Muscle layer of colon (tissue), 2 donors: ENCODE data around the gene SMURF2.
"Not testable (repeated sequence)": the region's sequence is repeated elsewhere in the genome, so short reads cannot be mapped to it uniquely, and the experiment has no call there.

Experiments
- H3K27ac ChIP-seq: one replicate; pipeline ENCODE4 v1.7.0; 2013; ENCODE audit warnings: low read depth, mild to moderate bottlenecking, low read length, moderate library complexity
- H3K27me3 ChIP-seq, 2 donors: one replicate each; pipeline ENCODE4 v1.7.0; 2013; ENCODE audit warnings: low read length in 2 of 2, mild to moderate bottlenecking in 2 of 2; ENCODE audit not compliant: insufficient read depth in 2 of 2, control insufficient read depth in 1 of 2
- H3K36me3 ChIP-seq: one replicate; pipeline ENCODE4 v1.7.0; 2013; ENCODE audit warnings: mild to moderate bottlenecking, low read length; ENCODE audit not compliant: insufficient read depth
- H3K4me1 ChIP-seq: one replicate; pipeline ENCODE4 v1.7.0; 2013; ENCODE audit warnings: mild to moderate bottlenecking, low read length; ENCODE audit not compliant: insufficient read depth
- H3K4me3 ChIP-seq, 2 donors: one replicate each; pipeline ENCODE4 v1.7.0; 2013; ENCODE audit warnings: low read length in 2 of 2, low read depth in 1 of 2, mild to moderate bottlenecking in 1 of 2, moderate library complexity in 1 of 2
- H3K9ac ChIP-seq: one replicate; pipeline ENCODE4 v1.7.0; 2013; ENCODE audit warnings: low read length
- H3K9me3 ChIP-seq: one replicate; pipeline ENCODE4 v1.7.0; 2013; ENCODE audit warnings: mild to moderate bottlenecking, low read length
- donor health status: abdominal sarcoma.
- donor health status: Adenocarcinoma of cecum.

The SMURF2 gene

DNA sequence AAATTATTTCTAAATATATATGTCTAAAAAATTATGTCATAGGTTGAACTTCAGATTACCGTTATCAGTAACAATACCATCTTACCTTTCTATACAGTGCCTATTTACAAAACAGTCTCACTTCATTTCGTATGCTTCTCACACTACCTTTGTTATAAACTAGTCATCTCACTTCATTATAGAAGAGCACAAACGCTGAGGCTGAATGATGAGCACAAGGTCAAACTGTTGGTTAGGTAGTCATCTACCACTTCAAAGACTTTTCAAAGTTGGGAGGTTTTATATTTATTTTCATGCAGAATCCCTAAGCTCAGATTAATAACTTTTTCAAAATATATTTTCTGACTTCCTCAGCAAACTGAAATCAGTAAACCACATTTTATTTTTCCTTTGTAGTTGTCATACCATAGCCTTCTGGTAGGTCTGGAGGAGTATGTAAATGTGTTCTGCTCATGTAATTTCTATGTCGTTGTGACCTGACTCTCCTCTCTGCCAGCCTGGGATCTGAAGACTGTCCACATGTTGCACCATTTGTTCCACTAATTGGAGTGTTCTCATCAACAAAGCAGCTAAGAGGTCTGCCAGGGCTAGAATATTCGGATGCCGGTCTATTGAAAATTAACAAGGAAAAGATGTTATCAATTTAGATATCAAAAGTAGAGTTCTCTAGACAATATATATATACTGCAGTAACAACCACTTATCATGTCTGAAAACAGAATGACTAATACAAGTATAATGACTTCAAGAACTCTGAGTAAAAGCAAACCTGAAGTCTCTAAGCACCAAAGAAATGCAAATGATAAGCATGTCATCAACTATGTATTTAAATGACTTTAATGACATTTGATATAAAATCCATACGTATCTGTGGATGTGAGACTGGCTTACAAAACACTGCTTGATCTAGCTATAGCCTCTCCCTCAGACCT is 81.5 kb downstream of the SMURF2 start:
- H3K27ac ChIP-seq, result no peak overlapping the region

DNA sequence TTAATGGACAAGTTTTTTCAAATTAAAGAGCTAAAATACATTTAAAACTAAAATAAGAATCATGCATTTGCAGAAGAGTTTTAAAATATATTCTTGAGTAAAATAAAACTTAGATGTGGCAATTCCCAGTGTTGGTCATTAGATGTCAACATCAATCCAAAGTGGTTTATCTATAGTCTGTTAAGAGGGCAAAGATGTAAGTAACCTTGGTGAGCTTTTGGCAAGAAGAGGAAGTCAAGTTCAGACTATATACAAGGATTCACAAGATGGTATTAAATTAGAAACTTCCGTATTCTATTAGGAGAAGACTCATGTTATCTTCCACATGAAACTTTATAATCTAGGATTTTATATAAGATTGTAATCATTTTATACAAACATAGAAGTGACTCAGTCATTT is 82.2 kb downstream of the SMURF2 start:
- no peaks in the 10 kb centered on the region for H3K9me3 ChIP-seq
- H3K9ac ChIP-seq, result no peak overlapping the region
- no peak overlapping the region for H3K4me3 ChIP-seq
- no peak overlapping the region for H3K27ac ChIP-seq
- H3K4me1 ChIP-seq, result no peaks in the 10 kb centered on the region
- H3K27me3 ChIP-seq, result no peaks in the 10 kb centered on the region
- peaks cover 23% of the 10 kb centered on the region for H3K36me3 ChIP-seq

More for the DNA sequence above, 81.5 kb downstream of the SMURF2 start:
- H3K4me3 ChIP-seq, result no peak overlapping the region
- no peaks in the 10 kb centered on the region for H3K4me1 ChIP-seq
- H3K36me3 ChIP-seq, result peaks cover 23% of the 10 kb centered on the region
- H3K27me3 ChIP-seq, result no peaks in the 10 kb centered on the region
- H3K9me3 ChIP-seq, result no peaks in the 10 kb centered on the region
- no peak overlapping the region for H3K9ac ChIP-seq

DNA sequence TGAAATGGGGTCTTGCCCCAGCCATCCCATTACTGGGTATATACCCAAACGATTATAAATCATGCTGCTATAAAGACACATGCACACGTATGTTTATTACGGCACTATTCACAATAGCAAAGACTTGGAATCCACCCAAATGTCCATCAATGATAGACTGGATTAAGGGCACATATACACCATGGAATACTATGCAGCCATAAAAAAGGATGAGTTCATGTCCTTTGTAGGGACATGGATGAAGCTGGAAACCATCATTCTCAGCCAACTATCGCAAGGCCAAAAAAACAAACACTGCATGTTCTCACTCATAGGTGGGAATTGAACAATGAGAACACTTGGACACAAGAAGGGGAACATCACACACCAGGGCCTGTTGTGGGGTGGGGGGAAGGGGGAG is 85.1 kb downstream of the SMURF2 start:
- H3K4me1 ChIP-seq, H3K4me3 ChIP-seq, H3K27me3 ChIP-seq, H3K9me3 ChIP-seq, H3K9ac ChIP-seq, H3K27ac ChIP-seq: not testable (repeated sequence)
- H3K36me3 ChIP-seq, result peaks cover 14% of the 10 kb centered on the region

DNA sequence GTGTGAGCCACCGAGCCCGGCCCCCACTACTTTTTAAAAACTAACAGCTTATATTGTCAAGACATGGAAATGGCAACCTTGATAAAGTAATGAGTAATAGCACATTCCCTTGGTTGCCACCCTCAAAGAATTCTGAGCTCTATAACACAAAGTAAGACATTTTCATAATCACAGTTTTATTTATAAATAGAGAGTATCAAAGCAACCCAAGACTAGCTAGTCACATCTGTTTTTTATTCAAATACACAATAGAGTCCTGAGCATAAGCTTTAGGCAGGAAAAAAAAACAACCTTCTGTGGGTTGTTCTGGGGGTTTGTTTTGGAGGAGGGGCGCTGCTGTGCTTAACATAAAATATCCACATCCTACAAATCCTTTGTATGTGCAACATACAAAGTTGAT is 86.7 kb downstream of the SMURF2 start:
- Histone ChIP-seq H3K9ac (no peak overlapping the region), H3K27ac (no peak overlapping the region), H3K4me1 (no peaks in the 10 kb centered on the region), H3K9me3 (no peaks in the 10 kb centered on the region), H3K4me3 (no peak overlapping the region), H3K27me3 (no peaks in the 10 kb centered on the region), H3K36me3 (peaks cover 21% of the 10 kb centered on the region)

DNA sequence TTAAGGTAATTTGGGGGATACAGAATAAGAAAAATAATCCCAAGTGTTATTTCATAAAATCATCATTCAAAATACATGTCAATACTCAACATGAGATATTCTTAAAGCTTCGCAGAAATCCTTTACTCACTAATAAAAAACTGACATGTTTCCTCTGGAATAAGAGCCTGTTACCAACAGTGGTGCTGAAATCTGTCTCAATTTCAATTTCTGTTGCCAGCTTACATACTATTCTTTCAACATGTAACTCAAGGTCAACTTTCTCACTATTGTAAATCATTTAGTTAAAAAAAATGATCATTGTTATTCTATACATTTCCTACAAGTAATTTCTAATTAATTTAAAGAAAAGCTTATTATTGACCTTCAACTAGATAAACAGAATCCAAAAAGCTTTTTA is 87.5 kb downstream of the SMURF2 start:
- H3K27ac ChIP-seq, result no peak overlapping the region
- H3K36me3 ChIP-seq, result peaks cover 21% of the 10 kb centered on the region
- H3K4me1 ChIP-seq, result no peaks in the 10 kb centered on the region
- no peaks in the 10 kb centered on the region for H3K9me3 ChIP-seq
- H3K9ac ChIP-seq, result no peak overlapping the region
- H3K4me3 ChIP-seq, result no peak overlapping the region
- H3K27me3 ChIP-seq, result no peaks in the 10 kb centered on the region

DNA sequence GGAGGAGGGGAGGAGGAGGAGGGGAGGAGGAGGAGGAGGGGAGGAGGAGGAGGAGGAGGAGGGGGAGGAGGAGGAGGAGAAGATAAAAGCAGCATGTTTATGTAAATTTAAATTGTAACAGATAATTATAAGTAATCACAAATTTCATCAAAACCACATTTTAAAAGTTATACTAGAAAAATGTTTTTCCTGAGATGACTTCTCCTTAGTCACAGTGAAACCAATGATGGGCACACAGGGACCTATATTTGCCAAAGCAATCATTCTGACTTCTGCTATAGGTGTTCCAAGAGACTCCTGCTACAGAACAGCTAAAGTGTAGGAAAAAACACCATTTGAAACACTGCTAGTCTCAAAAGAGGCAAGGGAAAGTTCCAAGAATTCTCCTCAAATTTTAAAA is 88.9 kb downstream of the SMURF2 start:
- H3K9me3 ChIP-seq, result no peaks in the 10 kb centered on the region
- H3K9ac ChIP-seq, result no peak overlapping the region
- H3K36me3 ChIP-seq, result peaks cover 13% of the 10 kb centered on the region
- no peak overlapping the region for H3K4me3 ChIP-seq
- H3K27ac ChIP-seq, result no peak overlapping the region
- no peaks in the 10 kb centered on the region for H3K4me1 ChIP-seq
- no peaks in the 10 kb centered on the region for H3K27me3 ChIP-seq

DNA sequence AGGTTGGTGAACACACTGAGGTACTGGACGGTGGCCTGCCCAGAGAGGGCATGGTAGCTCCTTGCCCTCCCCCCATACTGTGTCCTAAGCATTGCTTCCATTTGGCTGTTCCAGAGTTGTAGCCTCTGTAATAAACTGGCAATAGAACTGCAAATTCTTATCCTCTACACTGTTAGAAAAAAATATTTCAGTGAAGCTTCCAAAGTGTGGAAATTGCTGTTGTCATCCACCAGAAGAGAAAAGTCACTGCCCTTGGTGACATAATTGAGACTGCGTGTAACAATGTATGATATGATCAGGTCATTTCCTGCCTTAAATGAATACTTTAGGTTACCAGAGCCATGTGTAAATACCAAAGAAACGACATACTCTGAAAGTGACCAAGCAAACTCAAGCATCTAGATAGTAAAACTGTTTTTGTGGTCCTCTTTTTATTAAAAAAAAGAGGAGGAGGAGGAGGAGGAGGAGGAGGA is 89.4 kb downstream of the SMURF2 start:
- no peak overlapping the region for H3K27ac ChIP-seq
- no peaks in the 10 kb centered on the region for H3K4me1 ChIP-seq
- H3K9me3 ChIP-seq, result no peaks in the 10 kb centered on the region
- H3K4me3 ChIP-seq, result no peak overlapping the region
- no peaks in the 10 kb centered on the region for H3K27me3 ChIP-seq
- H3K36me3 ChIP-seq, result peaks cover 13% of the 10 kb centered on the region
- H3K9ac ChIP-seq, result no peak overlapping the region

DNA sequence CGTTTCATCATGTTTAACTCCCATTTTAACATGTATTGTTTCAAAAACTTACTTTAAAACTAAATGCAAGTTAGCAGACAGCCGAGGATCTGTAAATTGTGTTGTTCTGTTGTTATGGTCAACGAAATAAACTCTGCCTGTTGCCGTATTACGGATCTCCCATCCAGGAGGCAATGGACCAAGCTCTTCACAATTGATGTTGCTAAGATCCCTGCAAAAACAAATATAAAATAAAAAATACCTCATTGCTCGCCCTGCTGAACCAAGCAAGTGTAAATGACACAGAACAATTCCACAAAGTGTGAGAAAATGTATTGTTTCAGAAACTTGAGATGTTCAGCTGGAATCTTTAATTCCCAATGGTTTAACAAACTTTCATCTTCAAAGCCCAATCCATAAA is 90.4 kb downstream of the SMURF2 start:
- Histone ChIP-seq H3K36me3 (peaks cover 21% of the 10 kb centered on the region), H3K27ac (no peak overlapping the region)

DNA sequence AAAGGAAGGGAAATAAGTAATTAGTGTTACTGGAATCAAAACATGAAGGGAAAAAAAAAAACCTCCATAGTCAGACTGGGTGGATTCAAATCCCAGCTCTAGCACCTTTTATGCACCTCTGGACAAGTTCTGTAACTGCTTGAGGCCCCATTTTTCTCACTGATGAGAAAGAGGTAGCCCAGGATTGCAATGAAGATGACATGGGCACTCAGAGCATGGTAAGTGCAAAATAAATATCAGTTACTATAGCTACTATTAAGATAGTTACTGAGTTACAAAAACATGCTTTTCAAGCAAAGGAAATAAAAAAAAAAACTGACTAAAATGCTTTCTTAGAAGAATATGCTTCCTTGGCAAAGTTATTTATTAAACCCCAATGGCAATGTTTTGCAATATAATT is 96.5 kb downstream of the SMURF2 start:
- Histone ChIP-seq H3K4me3 (no peak overlapping the region), H3K9ac (no peak overlapping the region), H3K27me3 (no peaks in the 10 kb centered on the region), H3K4me1 (no peaks in the 10 kb centered on the region), H3K9me3 (no peaks in the 10 kb centered on the region), H3K27ac (no peak overlapping the region), H3K36me3 (peaks cover 34% of the 10 kb centered on the region)

More for the DNA sequence above, 90.4 kb downstream of the SMURF2 start:
- Histone ChIP-seq H3K4me3 (no peak overlapping the region), H3K9ac (no peak overlapping the region), H3K9me3 (no peaks in the 10 kb centered on the region), H3K4me1 (no peaks in the 10 kb centered on the region), H3K27me3 (no peaks in the 10 kb centered on the region)

DNA sequence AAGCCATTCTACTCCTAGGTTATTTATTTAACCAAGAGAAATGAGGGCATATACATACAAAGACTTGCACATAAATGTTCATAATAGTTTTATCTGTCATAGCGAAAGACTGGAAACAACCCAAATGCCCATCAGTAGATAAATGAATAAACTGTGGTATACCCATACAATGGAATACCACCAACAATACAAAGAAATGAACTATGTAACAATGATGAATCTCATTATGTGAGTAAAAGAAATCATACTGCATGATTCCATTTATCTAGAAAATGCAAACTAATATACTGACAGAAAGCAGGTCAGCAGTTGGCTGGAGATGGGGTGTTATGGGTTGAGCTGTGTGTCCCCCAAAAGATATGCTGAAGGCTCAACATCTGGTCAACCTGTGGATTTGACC is 98.0 kb downstream of the SMURF2 start:
- Histone ChIP-seq H3K4me1 (no peaks in the 10 kb centered on the region), H3K9me3 (no peaks in the 10 kb centered on the region), H3K4me3 (no peak overlapping the region), H3K27me3 (no peaks in the 10 kb centered on the region), H3K27ac (no peak overlapping the region), H3K9ac (no peak overlapping the region), H3K36me3 (peaks cover 30% of the 10 kb centered on the region)

DNA sequence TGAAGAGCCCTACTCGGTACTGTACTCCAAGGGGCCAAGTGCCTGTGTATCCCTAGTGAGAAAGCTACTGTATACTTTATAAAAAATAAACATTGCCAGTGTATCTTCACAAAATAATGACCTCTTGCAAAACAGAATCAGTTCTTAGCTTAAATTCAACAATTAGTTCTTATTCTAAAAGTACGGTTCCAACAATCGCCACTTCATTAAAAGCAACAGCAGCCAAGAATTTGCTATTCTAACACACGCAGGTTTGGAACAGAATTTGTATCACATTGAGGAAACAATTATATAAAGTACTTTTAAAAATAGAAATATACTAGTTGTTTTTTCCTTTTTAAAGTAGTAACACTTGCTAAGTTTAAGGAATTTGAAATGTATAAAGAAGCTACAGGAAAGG is 106.8 kb downstream of the SMURF2 start:
- Histone ChIP-seq H3K4me3 (no peak overlapping the region), H3K27ac (no peak overlapping the region), H3K9me3 (no peaks in the 10 kb centered on the region), H3K9ac (no peak overlapping the region), H3K4me1 (no peaks in the 10 kb centered on the region), H3K36me3 (peaks cover 22% of the 10 kb centered on the region), H3K27me3 (no peaks in the 10 kb centered on the region)
